RWPE2 (cell line): ENCODE measurements around the gene PARL.

ENCODE experiments used
- ATAC-seq: fragments of 200-7000 bp; cut with Tn5 transposase; 3 replicates; pipeline ENCODE4 v1.9.1; 2021; ENCODE audit warnings: low read depth
- DNase-seq: peaks from one replicate; pipeline ENCODE4 v3.0.0-alpha.2; 2020; ENCODE audit warnings: low spot score
- H3K27ac ChIP-seq: fragments of 450-650 bp; 2 replicates; pipeline ENCODE4 v1.5.1; 2017; ENCODE audit warnings: mild to moderate bottlenecking; ENCODE audit not compliant: poor library complexity, severe bottlenecking
- H3K27me3 ChIP-seq: fragments of 250-450 bp; sonication (Bioruptor Pico); 2 replicates; pipeline ENCODE4 v1.5.1; 2021; ENCODE audit warnings: mild to moderate bottlenecking, moderate library complexity; ENCODE audit not compliant: insufficient read depth, poor library complexity, severe bottlenecking
- H3K36me3 ChIP-seq: fragments of 250-450 bp; sonication (Bioruptor Pico); 2 replicates; pipeline ENCODE4 v1.5.1; 2020; ENCODE audit warnings: low read depth, mild to moderate bottlenecking, moderate library complexity
- H3K4me1 ChIP-seq: fragments of 250-450 bp; sonication (Bioruptor Pico); 2 replicates; pipeline ENCODE4 v1.5.1; 2021; ENCODE audit warnings: mild to moderate bottlenecking, moderate library complexity; ENCODE audit not compliant: insufficient read depth, poor library complexity, severe bottlenecking
- H3K4me3 ChIP-seq: fragments of 250-450 bp; sonication (Bioruptor Pico); 2 replicates; pipeline ENCODE4 v1.5.1; 2021; ENCODE audit warnings: mild to moderate bottlenecking, moderate library complexity; ENCODE audit not compliant: severe bottlenecking
- H3K9me3 ChIP-seq: fragments of 250-450 bp; sonication (Bioruptor Pico); 2 replicates; pipeline ENCODE4 v1.5.1; 2021; ENCODE audit warnings: mild to moderate bottlenecking, moderate library complexity; ENCODE audit not compliant: severe bottlenecking
- TF ChIP-seq, protein P1 (sequence below): fragments of 450-650 bp; IDR thresholded peaks from one replicate; pipeline ENCODE4 v1.5.1; 2017; ENCODE audit warnings: mild to moderate bottlenecking, moderate library complexity; ENCODE audit not compliant: poor library complexity, severe bottlenecking

Gene PARL

DNA sequence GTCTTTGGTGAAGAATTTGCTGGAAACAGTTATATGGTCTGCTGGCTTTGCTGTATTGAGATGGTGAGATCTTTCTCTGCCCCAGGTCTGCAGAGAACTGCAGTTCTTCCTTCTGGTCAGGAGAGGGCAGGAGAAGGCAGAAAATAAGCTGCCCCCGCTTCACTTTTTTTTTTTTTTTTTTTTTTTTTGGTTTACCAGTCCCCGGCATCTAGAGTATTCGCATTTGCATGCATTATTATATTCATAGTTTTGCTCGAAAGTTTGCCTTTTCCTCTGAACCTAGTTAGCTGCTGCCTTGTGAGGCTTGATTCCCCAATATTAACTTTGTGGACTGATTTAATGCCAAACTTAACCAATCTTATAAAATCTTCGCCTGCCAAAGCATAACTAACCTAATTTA lies 10.6 kb upstream of the PARL start:
- Histone ChIP-seq H3K4me3 (no peak overlapping the region), H3K9me3 (no peaks in the 10 kb centered on the region), H3K27ac (no peak overlapping the region), H3K36me3 (no peaks in the 10 kb centered on the region), H3K27me3 (no peaks in the 10 kb centered on the region), H3K4me1 (no peaks in the 10 kb centered on the region)
- DNase-seq (no peak), ATAC-seq (0 out of 3 replicates have a peak, but pooled peaks have one; percentile 51)
- TF ChIP-seq, protein P1, sequence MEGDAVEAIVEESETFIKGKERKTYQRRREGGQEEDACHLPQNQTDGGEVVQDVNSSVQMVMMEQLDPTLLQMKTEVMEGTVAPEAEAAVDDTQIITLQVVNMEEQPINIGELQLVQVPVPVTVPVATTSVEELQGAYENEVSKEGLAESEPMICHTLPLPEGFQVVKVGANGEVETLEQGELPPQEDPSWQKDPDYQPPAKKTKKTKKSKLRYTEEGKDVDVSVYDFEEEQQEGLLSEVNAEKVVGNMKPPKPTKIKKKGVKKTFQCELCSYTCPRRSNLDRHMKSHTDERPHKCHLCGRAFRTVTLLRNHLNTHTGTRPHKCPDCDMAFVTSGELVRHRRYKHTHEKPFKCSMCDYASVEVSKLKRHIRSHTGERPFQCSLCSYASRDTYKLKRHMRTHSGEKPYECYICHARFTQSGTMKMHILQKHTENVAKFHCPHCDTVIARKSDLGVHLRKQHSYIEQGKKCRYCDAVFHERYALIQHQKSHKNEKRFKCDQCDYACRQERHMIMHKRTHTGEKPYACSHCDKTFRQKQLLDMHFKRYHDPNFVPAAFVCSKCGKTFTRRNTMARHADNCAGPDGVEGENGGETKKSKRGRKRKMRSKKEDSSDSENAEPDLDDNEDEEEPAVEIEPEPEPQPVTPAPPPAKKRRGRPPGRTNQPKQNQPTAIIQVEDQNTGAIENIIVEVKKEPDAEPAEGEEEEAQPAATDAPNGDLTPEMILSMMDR: peak; percentile 87

DNA sequence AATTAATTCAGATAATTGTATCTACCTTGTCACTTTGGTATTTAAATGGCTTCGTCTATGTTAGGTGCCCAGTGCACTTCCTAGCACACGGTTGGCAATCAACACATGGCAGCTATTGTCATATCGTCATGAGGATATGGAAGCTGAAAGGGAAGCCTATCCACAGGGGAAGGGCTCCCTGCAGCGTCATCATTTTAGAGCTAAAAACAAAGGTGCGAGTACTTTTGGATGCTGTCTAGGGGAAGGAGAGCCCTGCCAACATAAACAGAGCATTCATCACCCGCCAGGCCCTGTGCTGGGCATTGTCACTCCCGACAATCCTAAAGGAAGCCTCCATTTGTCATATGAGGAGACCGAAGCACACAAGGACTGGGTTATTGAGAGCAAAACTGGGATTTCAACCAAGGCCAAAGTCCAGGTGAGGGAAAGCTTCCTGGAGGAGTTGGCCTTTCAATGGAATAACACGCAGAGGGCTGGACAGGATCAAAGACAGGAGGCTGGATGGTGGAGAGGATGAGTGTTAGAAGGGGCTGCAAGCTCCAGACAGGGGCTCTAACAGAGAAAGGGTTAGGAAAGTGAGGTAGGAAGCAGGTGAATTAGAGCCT lies 8.0 kb upstream of the PARL start:
- Histone ChIP-seq H3K9me3 (no peaks in the 10 kb centered on the region), H3K36me3 (no peaks in the 10 kb centered on the region), H3K4me1 (no peaks in the 10 kb centered on the region), H3K27ac (no peak overlapping the region), H3K4me3 (no peak overlapping the region), H3K27me3 (no peaks in the 10 kb centered on the region)
- DNase-seq: no peak
- no peak for ATAC-seq
- TF ChIP-seq, protein P1: no peak

DNA sequence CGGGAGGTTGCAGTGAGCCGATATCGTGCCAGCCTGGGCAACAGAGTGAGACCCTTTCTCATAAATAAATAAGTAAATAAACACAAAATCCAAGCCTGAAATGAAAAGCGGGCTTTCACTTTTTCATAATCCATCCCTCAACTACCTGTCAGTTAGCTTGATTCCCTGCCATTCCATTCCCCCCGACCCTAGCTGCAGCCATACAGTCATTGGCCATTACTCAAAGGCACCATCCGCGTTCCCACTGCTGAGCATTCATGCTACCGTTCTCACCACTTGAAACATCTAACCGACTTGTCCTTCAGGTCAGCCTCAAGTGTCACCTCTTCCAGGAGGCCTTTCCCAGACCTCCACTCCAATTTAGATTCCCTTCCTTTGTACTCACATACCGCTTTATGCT lies 1.1 kb upstream of the PARL start:
- no peak overlapping the region for H3K4me3 ChIP-seq
- TF ChIP-seq, protein P1: no peak
- ATAC-seq (no peak), DNase-seq (no peak)
- H3K36me3 ChIP-seq: peaks cover 9% of the 10 kb centered on the region
- peaks cover 12% of the 10 kb centered on the region for H3K4me1 ChIP-seq
- H3K9me3 ChIP-seq: no peaks in the 10 kb centered on the region
- H3K27me3 ChIP-seq: no peaks in the 10 kb centered on the region
- H3K27ac ChIP-seq: no peak overlapping the region

DNA sequence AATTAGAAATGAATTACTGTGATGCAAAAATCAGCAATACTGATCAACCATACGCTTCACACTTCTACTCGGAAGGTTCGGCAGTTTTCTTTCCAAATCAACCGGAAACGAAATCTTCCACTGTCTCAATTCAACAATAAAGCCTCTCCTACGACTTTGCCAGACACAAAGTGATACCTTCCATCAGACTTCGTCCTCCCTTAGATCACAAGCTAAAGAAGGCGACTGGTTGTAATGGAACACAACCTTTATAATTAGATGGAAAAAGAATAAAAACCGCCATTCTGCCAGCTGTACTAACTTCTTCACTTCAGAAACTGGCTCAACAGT lies 618 bp downstream of the PARL start:
- Histone ChIP-seq H3K4me1 (peaks cover 12% of the 10 kb centered on the region), H3K36me3 (peaks cover 18% of the 10 kb centered on the region), H3K4me3 (peak overlapping the region; percentile 77), H3K9me3 (no peaks in the 10 kb centered on the region), H3K27me3 (no peaks in the 10 kb centered on the region), H3K27ac (peak overlapping the region; percentile 50)
- DNase-seq: no peak
- no peak for ATAC-seq
- TF ChIP-seq, protein P1: no peak

DNA sequence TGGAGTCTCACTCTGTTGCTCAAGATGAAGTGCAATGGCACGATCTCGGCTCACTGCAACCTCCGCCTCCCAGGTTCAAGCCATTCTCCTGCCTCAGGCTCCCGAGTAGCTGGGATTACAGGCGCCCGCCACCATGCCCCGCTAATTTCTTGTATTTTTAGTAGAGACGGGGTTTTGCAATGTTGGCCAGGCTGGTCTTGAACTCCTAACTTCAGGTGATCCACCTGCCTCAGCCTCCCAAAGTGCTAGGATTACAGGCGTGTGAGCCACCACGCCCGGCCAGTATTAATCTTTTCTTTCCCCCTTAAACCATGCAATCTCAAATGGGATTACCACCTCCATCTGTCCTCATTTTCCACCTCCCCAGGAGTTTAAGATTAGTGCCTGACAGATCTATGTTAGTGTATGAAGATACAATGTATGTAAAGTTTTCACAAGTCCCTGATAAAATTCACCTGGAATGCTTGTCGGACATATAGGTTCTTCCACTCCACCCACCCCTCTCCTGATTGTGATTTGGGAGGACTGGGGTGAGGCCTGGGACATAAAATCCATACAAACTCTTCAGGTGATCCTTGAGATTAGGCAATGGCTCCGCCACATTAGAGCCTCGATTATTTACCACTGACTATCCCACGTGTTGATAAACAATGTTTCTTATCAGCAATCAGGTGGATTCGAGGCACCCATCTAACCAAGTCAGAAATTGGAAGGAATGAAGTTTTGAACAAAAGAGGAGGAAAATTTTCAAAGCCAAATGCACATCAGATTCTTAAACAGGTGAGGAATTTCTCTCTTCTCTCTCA lies 1.2 kb downstream of the PARL start:
- Histone ChIP-seq H3K4me1 (peaks cover 12% of the 10 kb centered on the region), H3K27ac (peak overlapping the region; percentile 50)

More for the DNA sequence above, 1.2 kb downstream of the PARL start:
- Histone ChIP-seq H3K4me3 (peak overlapping the region; percentile 77), H3K9me3 (no peaks in the 10 kb centered on the region), H3K36me3 (peaks cover 24% of the 10 kb centered on the region), H3K27me3 (no peaks in the 10 kb centered on the region)
- TF ChIP-seq, protein P1: no peak
- no peak for ATAC-seq
- no peak for DNase-seq
